HG03439 (cell line): ENCODE results near the gene TBX2.

Source experiments
- ATAC-seq: cut with Tn5 transposase; IDR thresholded peaks from one replicate; pipeline ENCODE4 v1.9.1; 2021; ENCODE audit warnings: mild to moderate bottlenecking, moderate library complexity; ENCODE audit not compliant: unreplicated experiment

The TBX2 gene

GRCh38 chr17:61400066-61400716 lies 548 bp downstream of the TBX2 start:
- ATAC-seq = no peak

- ATAC-seq = no peak
Measured at GRCh38 chr17:61400717-61401388, 1.2 kb downstream of the TBX2 start.

GRCh38 chr17:61401389-61402072 lies 1.9 kb downstream of the TBX2 start:
- no peak for ATAC-seq

- ATAC-seq = no peak
Measured at GRCh38 chr17:61402073-61402541, 2.5 kb downstream of the TBX2 start.

GRCh38 chr17:61402978-61403800 lies 3.5 kb downstream of the TBX2 start:
- ATAC-seq = no peak

GRCh38 chr17:61403801-61404662 lies 4.4 kb downstream of the TBX2 start:
- ATAC-seq = no peak

GRCh38 chr17:61404663-61404912 lies 4.9 kb downstream of the TBX2 start:
- ATAC-seq = no peak

GRCh38 chr17:61404913-61405685 lies 5.5 kb downstream of the TBX2 start:
- no peak for ATAC-seq

- ATAC-seq = no peak
Measured at GRCh38 chr17:61405686-61406536, 6.3 kb downstream of the TBX2 start.

GRCh38 chr17:61406537-61406845 lies 6.8 kb downstream of the TBX2 start:
- no peak for ATAC-seq

GRCh38 chr17:61406971-61407911 lies 7.6 kb downstream of the TBX2 start:
- ATAC-seq = no peak

GRCh38 chr17:61408151-61409041 lies 8.8 kb downstream of the TBX2 start:
- ATAC-seq = no peak

GRCh38 chr17:61409301-61410112 lies 9.9 kb downstream of the TBX2 start:
- no peak for ATAC-seq

GRCh38 chr17:61410141-61411010 lies 10.7 kb downstream of the TBX2 start:
- ATAC-seq = no peak

- ATAC-seq = no peak
Measured at GRCh38 chr17:61411011-61411260, 11.3 kb downstream of the TBX2 start.
